ENCODE results near the gene DAP. TPM values are rescaled to one million over a fixed set of nuclear protein-coding genes. Genes with fewer than 3 reads are reported as not detected.

The DAP gene
- total and polyA plus RNA-seq, 10 donors = 29.4 to 111 (median 65.2) TPM

- Histone ChIP-seq H3K27ac (no peak overlapping the region), H3K9me3 (no peaks in the 10 kb centered on the region), H3K4me3 (no peak overlapping the region), H3K4me1 (peaks cover 7 to 84% (median 29%) of the 10 kb centered on the region in 6 donors), H3K27me3 (replicated peaks in 1 of 7) (no peaks in the 10 kb centered on the region), H3K36me3 (peaks cover 0 to 30% (median 0%) of the 10 kb centered on the region in 6 donors)
- TF ChIP-seq, protein P1, sequence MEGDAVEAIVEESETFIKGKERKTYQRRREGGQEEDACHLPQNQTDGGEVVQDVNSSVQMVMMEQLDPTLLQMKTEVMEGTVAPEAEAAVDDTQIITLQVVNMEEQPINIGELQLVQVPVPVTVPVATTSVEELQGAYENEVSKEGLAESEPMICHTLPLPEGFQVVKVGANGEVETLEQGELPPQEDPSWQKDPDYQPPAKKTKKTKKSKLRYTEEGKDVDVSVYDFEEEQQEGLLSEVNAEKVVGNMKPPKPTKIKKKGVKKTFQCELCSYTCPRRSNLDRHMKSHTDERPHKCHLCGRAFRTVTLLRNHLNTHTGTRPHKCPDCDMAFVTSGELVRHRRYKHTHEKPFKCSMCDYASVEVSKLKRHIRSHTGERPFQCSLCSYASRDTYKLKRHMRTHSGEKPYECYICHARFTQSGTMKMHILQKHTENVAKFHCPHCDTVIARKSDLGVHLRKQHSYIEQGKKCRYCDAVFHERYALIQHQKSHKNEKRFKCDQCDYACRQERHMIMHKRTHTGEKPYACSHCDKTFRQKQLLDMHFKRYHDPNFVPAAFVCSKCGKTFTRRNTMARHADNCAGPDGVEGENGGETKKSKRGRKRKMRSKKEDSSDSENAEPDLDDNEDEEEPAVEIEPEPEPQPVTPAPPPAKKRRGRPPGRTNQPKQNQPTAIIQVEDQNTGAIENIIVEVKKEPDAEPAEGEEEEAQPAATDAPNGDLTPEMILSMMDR (IDR thresholded peaks at IDR 0.05 in 8 of 11, conservative IDR thresholded peaks at IDR 0.05 in 3 of 11) = no peak
- TF ChIP-seq POLR2A (IDR thresholded peaks at IDR 0.05) (no peak), POLR2AphosphoS5 (IDR thresholded peaks at IDR 0.05) (no peak)
- intact Hi-C loops (cut with DNase I; ENCODE audit: low total_unique reads) = no loop called here
- WGBS, 5 donors = 91 to 96% (median 95%) methylated on average over 9 of the region's 9 CpGs
- DNase-seq = no peak
Observed at GRCh38 chr5:10702040-10702629, 58.9 kb downstream of the DAP start.

GRCh38 chr5:10701567-10702039 lies 59.4 kb downstream of the DAP start:
- Histone ChIP-seq H3K27ac (no peak overlapping the region), H3K4me3 (no peak overlapping the region), H3K27me3 (replicated peaks in 1 of 7) (no peaks in the 10 kb centered on the region), H3K4me1 (peaks cover 7 to 84% (median 29%) of the 10 kb centered on the region in 6 donors), H3K36me3 (peaks cover 0 to 29% (median 0%) of the 10 kb centered on the region in 6 donors), H3K9me3 (no peaks in the 10 kb centered on the region)
- intact Hi-C loops (cut with DNase I; ENCODE audit: low total_unique reads) = no loop called here
- no peak for DNase-seq
- TF ChIP-seq POLR2AphosphoS5 (IDR thresholded peaks at IDR 0.05) = no peak
- TF ChIP-seq, protein P1 (IDR thresholded peaks at IDR 0.05 in 8 of 11, conservative IDR thresholded peaks at IDR 0.05 in 3 of 11) = peak in 8 of 11 experiments; percentile 31 to 81 (median 74)
- WGBS, 5 donors = 44 to 62% (median 57%) methylated on average over 6 of the region's 6 CpGs

DNA sequence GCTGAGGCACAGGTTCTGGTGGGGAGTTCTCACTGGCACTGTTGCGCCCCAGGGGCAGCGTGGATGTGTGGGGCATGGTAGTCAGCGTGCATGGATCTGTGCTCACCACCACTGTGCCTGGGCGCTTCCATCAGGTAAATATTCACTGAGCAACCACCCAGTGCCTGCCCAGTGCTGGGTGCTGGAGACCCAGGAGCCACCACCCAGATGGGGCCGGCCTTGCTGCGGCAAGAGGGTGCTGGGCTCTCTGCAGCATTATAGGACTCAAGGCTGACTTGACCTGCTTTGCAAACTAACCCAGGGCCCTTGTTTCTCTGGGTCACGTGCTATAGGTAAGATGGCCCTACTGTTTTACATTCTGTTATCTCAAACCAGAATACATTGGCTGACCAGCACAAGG lies 60.5 kb downstream of the DAP start:
- H3K27me3 ChIP-seq (replicated peaks in 1 of 7) = no peaks in the 10 kb centered on the region
- H3K4me1 ChIP-seq = peaks cover 7 to 84% (median 32%) of the 10 kb centered on the region in 6 donors
- 89 to 94% (median 93%) methylated on average over 4 to 7 of the region's 7 CpGs for WGBS, 5 donors
- H3K4me3 ChIP-seq = no peak overlapping the region
- DNase-seq = no peak
- intact Hi-C loops (cut with DNase I; ENCODE audit: low total_unique reads) = no loop called here
- H3K9me3 ChIP-seq = no peaks in the 10 kb centered on the region
- peak overlapping the region in 3 of 8 donors; percentile 31 to 47 (median 35) for H3K27ac ChIP-seq
- H3K36me3 ChIP-seq = peaks cover 0 to 25% (median 0%) of the 10 kb centered on the region in 6 donors
- TF ChIP-seq POLR2AphosphoS5 (IDR thresholded peaks at IDR 0.05) (no peak), POLR2A (IDR thresholded peaks at IDR 0.05) (no peak)
- TF ChIP-seq, protein P1 (IDR thresholded peaks at IDR 0.05 in 8 of 11, conservative IDR thresholded peaks at IDR 0.05 in 3 of 11) = no peak

DNA sequence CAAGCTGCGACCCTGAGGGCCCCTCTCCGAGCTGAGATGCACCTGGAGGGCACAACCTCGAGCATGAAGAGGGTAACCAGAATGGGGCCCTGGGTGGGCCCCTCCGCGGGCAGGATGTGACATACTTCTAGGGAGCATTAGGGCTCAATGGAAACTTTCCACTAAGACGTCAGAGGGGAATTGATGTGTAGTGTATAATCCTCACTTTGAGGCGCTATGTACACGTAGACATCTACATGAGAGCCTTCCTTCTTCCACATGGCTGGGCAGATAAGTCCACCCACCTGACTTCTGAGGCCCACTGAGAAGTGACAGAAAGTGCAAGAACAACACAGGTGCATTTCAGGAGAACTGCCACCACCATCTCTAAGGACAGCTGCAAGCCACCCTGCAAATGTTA lies 61.0 kb downstream of the DAP start:
- H3K27ac ChIP-seq = peak overlapping the region in 5 of 8 donors; percentile 17 to 57 (median 35)
- TF ChIP-seq, protein P1 (IDR thresholded peaks at IDR 0.05 in 8 of 11, conservative IDR thresholded peaks at IDR 0.05 in 3 of 11) = no peak
- TF ChIP-seq POLR2AphosphoS5 (IDR thresholded peaks at IDR 0.05) = no peak
- TF ChIP-seq POLR2A (IDR thresholded peaks at IDR 0.05) = no peak
- 56 to 77% (median 65%) methylated on average over 8 of the region's 8 CpGs for WGBS, 5 donors
- intact Hi-C loops (cut with DNase I; ENCODE audit: low total_unique reads) = no loop called here
- no peak for DNase-seq
- no peak overlapping the region for H3K4me3 ChIP-seq
- H3K27me3 ChIP-seq (replicated peaks in 1 of 7) = no peaks in the 10 kb centered on the region
- H3K4me1 ChIP-seq = peaks cover 5 to 84% (median 30%) of the 10 kb centered on the region in 6 donors
- H3K36me3 ChIP-seq = peaks cover 0 to 25% (median 0%) of the 10 kb centered on the region in 6 donors
- no peaks in the 10 kb centered on the region for H3K9me3 ChIP-seq

All from spleen (tissue), 11 donors.